ENCODE results near the gene PAK5.

- TF ChIP-seq POLR2AphosphoS5 (IDR thresholded peaks at IDR 0.05; ENCODE audit: low read depth, low read length) (no peak), REST (IDR thresholded peaks at IDR 0.05; ENCODE audit: insufficient read depth in 1 of 2, low read depth in 2 of 2, low read length in 2 of 2) (no peak)
Measured at GRCh38 chr20:9686866-9687265, 152.0 kb downstream of the PAK5 start.

All from PFSK-1 (cell line).